ENCODE data around the gene TRIO.

Gene TRIO

GRCh38 chr5:14123974-14124482 is 19.1 kb upstream of the TRIO start:
- DNase-seq = no peak

- no peak for DNase-seq
These were observed 17.9 kb upstream of the TRIO start for GRCh38 chr5:14125262-14125661.

- no peak for DNase-seq
These were observed 15.6 kb upstream of the TRIO start for GRCh38 chr5:14127587-14127986.

GRCh38 chr5:14128079-14128478 is 15.1 kb upstream of the TRIO start:
- no peak for DNase-seq

- no peak for DNase-seq
These were observed 14.0 kb upstream of the TRIO start for GRCh38 chr5:14129123-14129522.

- DNase-seq = no peak
These were observed 11.2 kb upstream of the TRIO start for GRCh38 chr5:14131855-14132503.

GRCh38 chr5:14133394-14133793 is 9.7 kb upstream of the TRIO start:
- DNase-seq = no peak

- DNase-seq = no peak
These were observed 9.1 kb upstream of the TRIO start for GRCh38 chr5:14134083-14134482.

- DNase-seq = no peak
These were observed 8.4 kb upstream of the TRIO start for GRCh38 chr5:14134771-14135170.

- DNase-seq = no peak
These were observed 7.5 kb upstream of the TRIO start for GRCh38 chr5:14135621-14136020.

- DNase-seq = no peak
These were observed 6.9 kb upstream of the TRIO start for GRCh38 chr5:14136228-14136627.

GRCh38 chr5:14138608-14139540 is 4.3 kb upstream of the TRIO start:
- DNase-seq = no peak

- DNase-seq = no peak
These were observed 1.4 kb upstream of the TRIO start for GRCh38 chr5:14141764-14142163.

- DNase-seq = no peak
These were observed 828 bp upstream of the TRIO start for GRCh38 chr5:14142202-14142826.

- no peak for DNase-seq
These were observed 351 bp downstream of the TRIO start for GRCh38 chr5:14143546-14143840.

GRCh38 chr5:14143841-14144585 is 871 bp downstream of the TRIO start:
- DNase-seq = peak; percentile 26

- peak; percentile 44 for DNase-seq
These were observed 1.7 kb downstream of the TRIO start for GRCh38 chr5:14144586-14145434.

- no peak for DNase-seq
These were observed 2.5 kb downstream of the TRIO start for GRCh38 chr5:14145435-14146334.

- no peak for DNase-seq
These were observed 3.6 kb downstream of the TRIO start for GRCh38 chr5:14146725-14147124.

- no peak for DNase-seq
These were observed 4.1 kb downstream of the TRIO start for GRCh38 chr5:14147210-14147609.

- no peak for DNase-seq
These were observed 5.3 kb downstream of the TRIO start for GRCh38 chr5:14148483-14148882.

All from CD4-positive, alpha-beta T cell treated with Interleukin-12 subunit alpha and Interleukin-12 subunit beta, for 1 hour (primary cell).